Measurements from ENCODE around the gene ASIC4. TPM values are rescaled to one million over a fixed set of nuclear protein-coding genes. Genes with fewer than 3 reads are reported as not detected.

The ASIC4 gene
- total and polyA plus RNA-seq, 2 of the 13 experiments (the other 11 are each of a cell fraction or from before 2014, with no cell fraction given): 0.03 TPM; not detected in 1

- intact Hi-C loops (cut with micrococcal nuclease; ENCODE audit: unreplicated experiment) (no loop called here), in situ Hi-C loops (cut with HindIII; ENCODE audit: extremely low pct_ligation_motif_present, low pct_unique_long_range_greater_than_20kb) (no loop called here)
- H3K36me3 ChIP-seq (replicated peaks in 1 of 2; ENCODE audit: control insufficient read depth in 1 of 2, insufficient read depth in 2 of 2, low read length in 2 of 2): peaks cover 22 to 33% of the 10 kb centered on the region in 2 experiments
- ChIA-PET POLR2A (interaction anchor here (1.2 to 3.9 kb wide), 4 partner anchors 15 to 52 kb away, joined by 6 to 44 read pairs (median 25); partner anchors contain the start of genes GMPPA, INHA, OBSL1 and STK11IP), CTCF (ENCODE audit: low intra/inter-chr PET ratio, low total read pairs) (no interaction called here)
- BruUV-seq (replicated peaks): no TSS peak
- ATAC-seq (no peak), DNase-seq (ENCODE audit: low spot score) (no peak), FAIRE-seq (no peak)
- 20% methylated on average over 3 of the region's 3 CpGs for WGBS (ENCODE audit: low lambda C conversion rate)
- no peaks in the 10 kb centered on the region for H3K9me3 ChIP-seq (ENCODE audit: low read length)
- H3K27me3 ChIP-seq (ENCODE audit: control insufficient read depth in 1 of 2, insufficient read depth in 2 of 2, low read length in 2 of 2): no peaks in the 10 kb centered on the region; a peak in 1 of 5 replicates
- peaks cover 32% of the 10 kb centered on the region for H3K79me2 ChIP-seq (ENCODE audit: insufficient read depth, low read length)
- H3K4me2 ChIP-seq (ENCODE audit: low read depth, low read length): peak overlapping the region; percentile 97
- peaks cover 28% of the 10 kb centered on the region for H4K20me1 ChIP-seq (ENCODE audit: insufficient read depth, low read length)
- peak overlapping the region; percentile 84 for H3K9ac ChIP-seq (ENCODE audit: insufficient read depth, low read depth, low read length)
- H3K4me1 ChIP-seq (ENCODE audit: insufficient read depth, low read length): peaks cover 49% of the 10 kb centered on the region
- H3K27ac ChIP-seq (ENCODE audit: extremely low read length, insufficient read depth, low read length): peak overlapping the region; percentile 53
- peak overlapping the region in 2 of 3 experiments; percentile 76 to 90; a peak in 5 of 6 replicates for H3K4me3 ChIP-seq (replicated peaks in 1 of 3; ENCODE audit: insufficient read depth in 1 of 3, low read depth in 2 of 3, low read length in 3 of 3)
- no peak overlapping the region for H2AFZ ChIP-seq (ENCODE audit: low read length)
- no peak for TF ChIP-seq SATB2 (CRISPR knock-in tag; IDR thresholded peaks at IDR 0.05)
- TF ChIP-seq ZNF713 (CRISPR knock-in tag; IDR thresholded peaks at IDR 0.05): no peak
- no peak for TF ChIP-seq ZNF768 (CRISPR knock-in tag; IDR thresholded peaks at IDR 0.05)
- TF ChIP-seq ARID2 (CRISPR knock-in tag; IDR thresholded peaks at IDR 0.05; ENCODE audit: borderline replicate concordance): peak; percentile 43; the same call in 1 of the 2 replicates
- no peak for TF ChIP-seq PAF1 (CRISPR knock-in tag; IDR thresholded peaks at IDR 0.05)
- no peak for TF ChIP-seq KMT2A (CRISPR knock-in tag; IDR thresholded peaks at IDR 0.05)
- 0 out of 2 replicates have a peak, but pooled peaks have one; percentile 28 for TF ChIP-seq ZNF709 (CRISPR knock-in tag; IDR thresholded peaks at IDR 0.05)
- no peak for TF ChIP-seq NFE2L1 (CRISPR knock-in tag; IDR thresholded peaks at IDR 0.05; ENCODE audit: borderline replicate concordance)
- no peak for TF ChIP-seq TAF1 (CRISPR knock-in tag; IDR thresholded peaks at IDR 0.05)
- 0 out of 2 replicates have a peak, but pooled peaks have one; percentile 12 for TF ChIP-seq ZHX1 (CRISPR knock-in tag; IDR thresholded peaks at IDR 0.05; ENCODE audit: low read depth)
- TF ChIP-seq REXO4 (CRISPR knock-in tag; IDR thresholded peaks at IDR 0.05; ENCODE audit: borderline replicate concordance): no peak
- TF ChIP-seq ZNF788 (CRISPR knock-in tag; IDR thresholded peaks at IDR 0.05; ENCODE audit: borderline replicate concordance): 0 out of 2 replicates have a peak, but pooled peaks have one; percentile 4
- no peak for TF ChIP-seq ZNF230 (CRISPR knock-in tag; IDR thresholded peaks at IDR 0.05)
- no peak for TF ChIP-seq ZNF879 (CRISPR knock-in tag; IDR thresholded peaks at IDR 0.05)
- TF ChIP-seq ASH2L (IDR thresholded peaks at IDR 0.05; ENCODE audit: insufficient read length, low read depth, low read length): peak; percentile 27
- no peak for TF ChIP-seq SKI (IDR thresholded peaks at IDR 0.05; ENCODE audit: partially characterized antibody)
- no peak for TF ChIP-seq ZNF652 (CRISPR knock-in tag; IDR thresholded peaks at IDR 0.05; ENCODE audit: borderline replicate concordance, low read depth)
- TF ChIP-seq KLF12 (CRISPR knock-in tag; IDR thresholded peaks at IDR 0.05; ENCODE audit: borderline replicate concordance): no peak
- TF ChIP-seq POLR2A (IDR thresholded peaks at IDR 0.05; ENCODE audit: insufficient read depth in 1 of 2, low read depth in 2 of 2, low read length in 2 of 2): peak in 1 of 2 experiments; percentile 43; a peak in 1 of 4 replicates
- peak; percentile 42; the same call in 1 of the 2 replicates for TF ChIP-seq ZNF280B (CRISPR knock-in tag; IDR thresholded peaks at IDR 0.05; ENCODE audit: borderline replicate concordance)
- TF ChIP-seq CEBPG (CRISPR knock-in tag; IDR thresholded peaks at IDR 0.05): no peak
Observed at GRCh38 chr2:219545295-219545942, 31.1 kb downstream of the ASIC4 start.

Data from HepG2 (cell line).